Colonic mucosa (tissue), 4 donors: ENCODE measurements around the gene DMRTB1. TPM values are rescaled to one million over a fixed set of nuclear protein-coding genes. Genes with fewer than 3 reads are reported as not detected.

Source experiments
- DNase-seq: peaks from one replicate; pipeline ENCODE4 v3.0.0-alpha.2; 2020
- H3K27ac ChIP-seq: fragments of 200-600 bp; one replicate; pipeline ENCODE4 v1.8.0; 2021
- H3K27me3 ChIP-seq: fragments of 200-600 bp; one replicate; pipeline ENCODE4 v1.8.0; 2021
- H3K36me3 ChIP-seq: fragments of 200-600 bp; one replicate; pipeline ENCODE4 v1.8.0; 2021
- H3K4me1 ChIP-seq: fragments of 200-600 bp; one replicate; pipeline ENCODE4 v1.8.0; 2021; ENCODE audit warnings: mild to moderate bottlenecking
- H3K4me3 ChIP-seq: fragments of 200-600 bp; one replicate; pipeline ENCODE4 v1.8.0; 2021
- H3K9ac ChIP-seq, 2 donors: one replicate each; pipeline ENCODE4 v1.7.0; 2013; ENCODE audit warnings: control low read depth in 2 of 2, low read depth in 2 of 2, low read length in 2 of 2
- H3K9me3 ChIP-seq: fragments of 200-600 bp; one replicate; pipeline ENCODE4 v1.8.0; 2021
- intact Hi-C: fragments of 100-400 bp; cut with DNase I; formaldehyde crosslinking; loops from one replicate; pipeline ENCODE4 v1.14.1; 2022
- total RNA-seq, 2 donors: library from RNA; stranded (reverse); fragmentation: NEBNext Ultra II Directional in 1 of 2; extraction: Animal tissue kit (Norgen Biotek cat#: 25700) in 1 of 2; gene quantifications; one replicate each; pipeline ENCODE4 v1.2.1, GENCODE V29; 2021
- TF ChIP-seq, protein P1 (sequence below): fragments of 200-600 bp; IDR thresholded peaks from one replicate; pipeline ENCODE4 v1.8.0; 2022; ENCODE audit warnings: antibody characterized with exemption, mild to moderate bottlenecking
- donor health status: healthy.
- donor health status: DM: no; HTN: no; CAD: no.
- donor health status: DM: no; HTN: no; CAD: no.

DMRTB1 gene
- total RNA-seq, 2 donors from 2014 or later, result not detected

DNA sequence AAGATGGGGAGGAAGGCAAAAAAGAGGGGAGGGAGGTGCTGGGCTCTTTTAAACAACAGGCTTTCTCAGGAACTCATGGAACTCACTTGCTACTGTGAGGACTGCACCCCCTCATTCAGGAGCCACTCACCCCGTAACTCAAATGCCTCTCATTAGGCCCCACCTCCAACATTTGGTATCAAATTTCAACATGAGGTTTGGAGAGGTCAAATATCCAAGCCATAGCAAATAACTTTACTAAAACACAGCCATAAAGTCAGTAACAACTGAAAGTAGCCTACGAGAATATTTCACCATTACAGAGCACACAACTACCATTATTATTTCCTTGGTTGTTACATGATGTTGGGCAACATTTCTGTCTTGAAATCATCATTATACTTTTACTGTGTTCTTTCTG, 13.1 kb upstream of the DMRTB1 start:
- H3K27ac ChIP-seq, result no peak overlapping the region
- intact Hi-C loops, result no loop called here
- no peaks in the 10 kb centered on the region for H3K4me1 ChIP-seq
- H3K9ac ChIP-seq, result no peak overlapping the region
- TF ChIP-seq, protein P1, sequence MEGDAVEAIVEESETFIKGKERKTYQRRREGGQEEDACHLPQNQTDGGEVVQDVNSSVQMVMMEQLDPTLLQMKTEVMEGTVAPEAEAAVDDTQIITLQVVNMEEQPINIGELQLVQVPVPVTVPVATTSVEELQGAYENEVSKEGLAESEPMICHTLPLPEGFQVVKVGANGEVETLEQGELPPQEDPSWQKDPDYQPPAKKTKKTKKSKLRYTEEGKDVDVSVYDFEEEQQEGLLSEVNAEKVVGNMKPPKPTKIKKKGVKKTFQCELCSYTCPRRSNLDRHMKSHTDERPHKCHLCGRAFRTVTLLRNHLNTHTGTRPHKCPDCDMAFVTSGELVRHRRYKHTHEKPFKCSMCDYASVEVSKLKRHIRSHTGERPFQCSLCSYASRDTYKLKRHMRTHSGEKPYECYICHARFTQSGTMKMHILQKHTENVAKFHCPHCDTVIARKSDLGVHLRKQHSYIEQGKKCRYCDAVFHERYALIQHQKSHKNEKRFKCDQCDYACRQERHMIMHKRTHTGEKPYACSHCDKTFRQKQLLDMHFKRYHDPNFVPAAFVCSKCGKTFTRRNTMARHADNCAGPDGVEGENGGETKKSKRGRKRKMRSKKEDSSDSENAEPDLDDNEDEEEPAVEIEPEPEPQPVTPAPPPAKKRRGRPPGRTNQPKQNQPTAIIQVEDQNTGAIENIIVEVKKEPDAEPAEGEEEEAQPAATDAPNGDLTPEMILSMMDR, result no peak
- no peak overlapping the region for H3K4me3 ChIP-seq
- no peak for DNase-seq
- no peaks in the 10 kb centered on the region for H3K36me3 ChIP-seq
- H3K27me3 ChIP-seq, result no peaks in the 10 kb centered on the region
- no peaks in the 10 kb centered on the region for H3K9me3 ChIP-seq

DNA sequence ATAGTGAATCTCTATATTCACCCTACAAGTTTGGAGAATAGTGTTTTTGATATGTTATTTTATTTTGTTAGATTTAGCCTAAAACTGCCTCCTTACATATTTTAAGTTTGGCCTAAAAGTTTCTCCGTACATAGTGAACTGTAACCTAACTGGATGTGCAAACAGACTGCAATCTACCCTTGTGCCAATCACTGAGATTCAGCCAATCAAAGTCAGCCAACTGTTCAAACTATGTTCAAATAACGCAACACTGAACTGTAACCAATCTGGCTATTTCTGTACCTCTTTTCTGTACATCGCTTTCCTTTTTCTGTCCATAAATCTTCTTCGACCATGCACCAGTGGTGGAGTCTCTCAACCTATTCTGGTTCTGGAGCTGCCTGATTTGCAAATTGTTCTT, 11.8 kb upstream of the DMRTB1 start:
- Histone ChIP-seq H3K27ac (no peak overlapping the region), H3K9me3 (no peaks in the 10 kb centered on the region), H3K4me1 (no peaks in the 10 kb centered on the region), H3K36me3 (no peaks in the 10 kb centered on the region), H3K27me3 (no peaks in the 10 kb centered on the region), H3K4me3 (no peak overlapping the region), H3K9ac (no peak overlapping the region)
- intact Hi-C loops, result no loop called here
- DNase-seq, result no peak
- TF ChIP-seq, protein P1, result no peak

DNA sequence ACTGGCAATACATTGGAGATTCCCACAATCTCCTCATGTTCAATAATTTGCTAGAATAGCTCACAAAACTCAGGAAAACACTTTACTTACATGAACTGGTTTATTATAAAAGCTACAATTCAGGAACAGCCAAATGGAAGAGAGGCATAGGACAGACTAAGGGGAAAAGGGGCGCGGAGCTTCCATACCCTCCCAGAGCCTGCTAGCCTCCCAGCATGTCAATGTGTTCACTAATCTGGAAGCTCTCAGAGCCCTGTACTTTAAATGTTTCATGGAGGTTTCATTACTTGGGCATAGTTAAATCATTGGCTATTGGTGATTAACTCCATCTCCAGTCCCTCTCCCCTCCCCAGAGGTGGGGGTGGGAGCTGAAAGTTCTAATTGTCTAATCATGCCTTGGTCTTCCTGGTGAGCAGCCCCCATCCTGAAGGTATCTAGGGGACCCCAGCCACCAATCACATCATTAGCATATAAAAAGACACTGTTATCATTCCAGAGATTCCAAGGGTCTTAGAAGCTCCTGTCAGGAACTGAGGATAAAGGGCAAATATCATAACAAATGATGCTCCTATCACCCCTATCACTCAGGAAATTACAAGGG, 10.9 kb upstream of the DMRTB1 start:
- H3K27me3 ChIP-seq, result no peaks in the 10 kb centered on the region
- H3K27ac ChIP-seq, result no peak overlapping the region
- no peaks in the 10 kb centered on the region for H3K9me3 ChIP-seq
- H3K4me1 ChIP-seq, result no peaks in the 10 kb centered on the region
- DNase-seq, result no peak
- no peaks in the 10 kb centered on the region for H3K36me3 ChIP-seq
- intact Hi-C loops, result no loop called here
- no peak overlapping the region for H3K9ac ChIP-seq
- H3K4me3 ChIP-seq, result no peak overlapping the region
- TF ChIP-seq, protein P1, result no peak

DNA sequence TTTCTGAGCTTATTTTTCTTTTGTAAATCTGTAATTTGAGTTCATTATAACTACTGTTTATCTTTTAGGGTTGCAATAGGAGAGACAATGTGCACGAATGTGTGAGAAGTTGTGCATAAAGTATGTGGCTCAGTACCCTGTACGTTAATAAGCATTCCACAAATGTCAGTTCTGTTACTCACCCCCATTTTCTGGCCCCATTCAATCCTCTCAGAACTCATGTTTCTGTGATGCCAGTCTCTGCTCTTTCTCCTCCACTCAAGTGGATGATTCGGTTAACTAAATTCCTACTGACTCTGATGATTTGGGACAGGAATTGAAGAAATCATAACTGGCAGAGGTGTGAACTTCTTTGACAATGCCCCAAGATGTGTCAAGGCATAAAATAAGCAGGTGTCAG, 10.2 kb upstream of the DMRTB1 start:
- intact Hi-C loops, result no loop called here
- no peak for DNase-seq
- no peak overlapping the region for H3K4me3 ChIP-seq
- no peaks in the 10 kb centered on the region for H3K9me3 ChIP-seq
- no peaks in the 10 kb centered on the region for H3K27me3 ChIP-seq
- no peaks in the 10 kb centered on the region for H3K4me1 ChIP-seq
- no peak overlapping the region for H3K27ac ChIP-seq
- TF ChIP-seq, protein P1, result no peak
- no peaks in the 10 kb centered on the region for H3K36me3 ChIP-seq
- H3K9ac ChIP-seq, result no peak overlapping the region

DNA sequence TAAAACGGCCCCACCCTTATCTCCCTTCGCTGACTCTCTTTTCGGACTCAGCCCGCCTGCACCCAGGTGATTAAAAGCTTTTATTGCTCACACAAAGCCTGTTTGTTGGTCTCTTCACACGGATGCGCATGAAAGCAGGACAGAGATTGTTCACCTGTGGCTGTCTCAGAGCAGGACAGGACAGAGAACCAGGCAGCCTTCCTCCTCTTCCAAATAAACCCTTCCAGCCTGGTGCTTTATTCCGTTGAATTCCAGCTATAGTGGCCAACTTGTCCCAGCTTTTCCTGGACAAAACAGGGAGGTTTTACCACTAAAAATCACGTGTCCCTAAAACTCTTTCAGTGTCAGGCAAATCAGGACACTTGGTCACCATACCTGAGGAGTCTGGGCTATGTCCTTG, 9.5 kb upstream of the DMRTB1 start:
- intact Hi-C loops, result no loop called here
- no peak overlapping the region for H3K27ac ChIP-seq
- no peaks in the 10 kb centered on the region for H3K36me3 ChIP-seq
- no peaks in the 10 kb centered on the region for H3K9me3 ChIP-seq
- no peaks in the 10 kb centered on the region for H3K27me3 ChIP-seq
- no peaks in the 10 kb centered on the region for H3K4me1 ChIP-seq
- TF ChIP-seq, protein P1, result no peak
- no peak overlapping the region for H3K9ac ChIP-seq
- no peak overlapping the region for H3K4me3 ChIP-seq
- DNase-seq, result no peak
